Hindlimb muscle (tissue), 1 donor: ENCODE results near the gene PRUNE2. TPM values are rescaled to one million over a fixed set of nuclear protein-coding genes. Genes with fewer than 3 reads are reported as not detected.
"Not testable (repeated sequence)": the region's sequence is repeated elsewhere in the genome, so short reads cannot be mapped to it uniquely, and the experiment has no call there.

Experiments used
- DNase-seq: peaks from one replicate; pipeline ENCODE4 v3.0.0-alpha.2; 2013
- polyA plus RNA-seq: library from polyadenylated mRNA; unstranded; fragments of 120-200 nt; gene quantifications from one replicate; pipeline ENCODE4 v1.2.1, GENCODE V29; 2013; ENCODE audit not compliant: insufficient read length

The PRUNE2 gene
- polyA plus RNA-seq, 1 donor: 10.6 TPM

DNA sequence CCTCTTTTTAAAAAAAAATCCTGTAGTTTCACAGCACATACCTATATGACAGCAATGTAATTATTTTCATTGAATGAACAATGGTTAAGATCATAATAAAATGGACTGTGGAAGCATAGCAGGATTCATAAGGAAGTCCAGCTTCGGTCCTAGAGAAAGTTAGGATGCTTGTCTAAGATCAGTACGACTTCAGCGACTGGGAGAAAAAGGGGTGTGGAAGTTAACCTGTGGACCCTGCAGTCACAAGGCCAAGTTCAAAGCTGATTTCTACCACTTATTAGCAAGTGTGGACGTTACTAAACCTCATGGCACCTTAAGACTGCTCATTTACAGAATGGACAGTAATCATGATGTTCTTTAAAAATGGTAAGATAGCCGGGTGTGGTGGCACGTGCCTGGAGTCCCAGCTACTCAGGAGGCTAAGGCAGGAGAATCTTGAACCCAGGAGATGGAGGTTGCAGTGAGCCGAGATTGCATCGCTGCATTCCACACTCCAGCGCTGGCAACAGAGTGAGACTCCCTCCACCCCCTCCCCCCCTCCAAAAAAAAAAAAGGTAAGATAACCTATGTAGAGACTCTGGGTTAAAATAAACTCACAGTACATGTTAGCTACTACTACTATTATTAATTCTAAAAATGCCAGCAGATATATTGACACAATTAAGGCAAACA, 213.3 kb downstream of the PRUNE2 start:
- no peak for DNase-seq

DNA sequence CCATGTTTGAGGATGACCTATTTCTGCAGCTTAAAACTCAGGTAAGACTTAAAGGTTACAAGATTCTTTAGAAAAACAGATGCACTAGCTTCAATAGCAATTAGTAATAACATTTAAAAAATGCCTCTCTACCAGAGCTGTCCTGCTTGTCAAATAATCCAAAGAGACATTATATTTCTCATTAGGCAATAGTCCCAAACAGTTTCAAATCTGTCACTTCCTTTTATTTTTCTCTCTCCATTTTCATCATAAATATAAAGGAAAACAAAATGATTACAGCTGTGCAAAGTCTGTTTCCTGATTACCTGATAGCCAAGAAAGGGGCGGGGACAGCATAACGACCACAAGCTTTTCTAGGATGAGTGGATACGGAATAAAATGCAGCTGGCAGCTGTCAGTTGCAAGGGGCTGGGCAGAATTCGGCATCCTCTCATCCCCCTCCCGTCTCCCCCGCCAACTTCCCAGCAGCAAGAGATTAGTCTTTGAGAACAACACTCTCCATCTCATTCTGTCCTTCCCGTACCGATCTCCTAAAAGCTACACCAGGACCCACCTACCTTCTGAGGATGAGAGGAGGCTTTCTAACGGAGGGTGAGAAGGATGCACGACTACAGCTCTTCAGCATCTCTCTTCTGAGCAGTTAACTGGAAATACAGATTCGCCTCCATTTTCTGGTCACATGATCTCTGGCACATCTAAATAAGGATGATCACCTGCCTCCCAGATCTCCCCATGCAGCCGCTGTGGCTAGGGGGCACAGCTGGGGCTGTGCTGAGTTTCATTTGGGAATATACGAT, 214.2 kb downstream of the PRUNE2 start:
- no peak for DNase-seq

DNA sequence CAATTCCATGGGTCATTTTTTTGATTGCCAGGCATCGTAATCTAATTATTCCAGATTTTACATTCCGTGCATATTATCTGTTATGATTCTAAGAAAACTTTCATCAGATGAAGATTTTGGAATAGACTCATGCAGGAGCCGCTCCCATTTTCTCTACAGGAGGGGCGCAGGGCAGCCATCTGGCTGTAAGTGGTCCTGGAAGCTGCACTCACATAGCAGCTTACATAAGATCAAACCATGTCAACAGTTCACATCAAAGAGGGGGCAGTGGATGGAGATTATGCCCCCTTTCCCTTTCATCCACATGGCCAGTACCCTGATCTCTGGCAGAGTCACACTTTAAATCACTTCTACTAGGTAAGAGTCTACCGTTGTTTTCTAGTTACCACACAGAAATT, 214.9 kb downstream of the PRUNE2 start:
- no peak for DNase-seq

DNA sequence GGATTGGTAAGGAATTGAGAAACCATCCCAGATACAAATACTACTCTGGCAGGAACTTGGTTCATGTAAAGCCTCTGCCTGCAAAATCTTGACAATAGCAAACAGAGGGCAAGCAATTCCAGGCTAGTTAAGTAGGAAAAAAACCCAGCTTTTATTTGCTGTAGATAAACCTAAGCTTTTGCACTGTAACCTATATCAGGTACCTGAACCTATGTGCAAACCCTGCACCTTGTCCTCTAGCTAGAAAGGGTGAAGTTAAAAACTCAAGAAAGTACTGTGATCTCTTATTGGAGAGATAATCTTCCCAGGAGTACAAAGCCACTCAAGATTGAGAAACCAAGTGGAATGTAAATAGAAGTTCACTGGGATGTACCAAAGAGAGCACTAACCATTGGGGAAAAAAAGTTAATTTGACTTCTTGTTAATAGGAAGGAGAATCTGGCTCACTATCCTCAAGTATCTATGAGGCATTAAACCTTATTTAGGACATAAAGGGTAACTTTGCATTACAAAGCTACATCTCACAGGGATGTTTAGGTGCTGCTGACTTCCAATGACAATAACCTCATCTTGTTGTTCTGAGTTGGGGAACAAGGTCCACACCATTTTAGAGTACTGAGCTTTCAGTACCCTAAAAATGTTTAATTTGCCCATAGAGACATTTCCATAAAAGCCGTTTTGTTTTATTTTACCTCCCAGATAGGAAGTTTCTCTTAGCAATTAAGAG, 215.5 kb downstream of the PRUNE2 start:
- no peak for DNase-seq

DNA sequence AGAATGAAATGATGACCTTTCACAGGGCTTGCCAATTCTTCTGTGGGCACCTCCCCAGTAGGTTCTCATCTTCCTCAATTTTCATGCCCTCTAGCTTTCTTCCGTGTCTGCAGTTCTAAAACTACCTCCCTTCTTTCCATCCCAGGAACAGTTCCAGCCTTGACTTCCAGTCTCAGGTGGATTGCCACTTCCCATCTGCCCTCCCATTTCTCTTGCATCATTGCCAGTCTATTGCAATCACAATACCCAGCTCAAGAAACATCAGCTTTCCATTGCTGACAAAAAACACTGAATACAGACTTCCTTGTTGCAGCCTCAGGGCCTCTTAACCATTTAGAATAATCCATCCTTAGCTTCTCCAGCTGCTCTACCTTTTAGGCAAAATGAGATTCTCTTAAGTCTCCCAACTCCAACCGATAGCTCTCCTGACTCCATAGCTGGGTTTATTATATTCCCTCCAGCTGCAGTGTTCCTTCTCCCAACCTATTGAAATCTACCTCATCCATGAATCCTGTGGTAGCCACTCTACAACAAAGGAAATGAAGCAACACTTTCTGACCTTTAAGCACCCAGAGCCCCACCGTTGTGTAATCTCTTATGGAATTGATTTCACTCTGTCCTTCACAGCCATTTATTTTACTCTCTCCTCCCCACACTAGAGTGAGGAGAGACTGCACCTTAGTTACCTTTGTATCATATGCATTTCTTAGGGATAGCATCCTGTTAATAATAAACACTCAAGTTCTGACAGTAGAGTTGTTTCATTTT, 217.3 kb downstream of the PRUNE2 start:
- DNase-seq: no peak

DNA sequence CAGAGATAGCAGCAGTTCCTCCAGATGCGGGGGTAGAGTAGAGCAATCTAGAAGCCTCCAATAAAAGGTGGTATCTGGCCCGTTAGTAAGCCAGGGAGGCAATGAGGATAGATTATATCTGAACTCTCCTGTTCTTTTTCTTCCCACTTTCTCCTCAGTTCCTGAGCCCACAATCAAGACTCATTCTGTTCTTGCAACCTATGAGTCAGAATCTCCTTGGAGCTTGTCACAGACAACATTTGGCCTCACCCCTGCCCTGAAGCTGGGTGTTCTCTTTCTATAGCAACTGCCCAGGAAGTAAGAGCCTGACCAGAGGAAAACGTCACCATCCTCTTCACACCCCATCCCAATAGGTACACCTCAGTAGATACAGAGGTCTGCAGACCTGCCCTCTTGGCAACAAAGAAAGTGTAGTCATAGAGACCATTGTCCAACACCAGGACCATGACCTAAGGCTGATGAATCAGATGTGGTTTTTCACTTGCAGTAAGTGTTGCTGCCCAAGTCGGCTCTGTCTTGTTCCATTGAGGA, 218.0 kb downstream of the PRUNE2 start:
- DNase-seq: no peak

DNA sequence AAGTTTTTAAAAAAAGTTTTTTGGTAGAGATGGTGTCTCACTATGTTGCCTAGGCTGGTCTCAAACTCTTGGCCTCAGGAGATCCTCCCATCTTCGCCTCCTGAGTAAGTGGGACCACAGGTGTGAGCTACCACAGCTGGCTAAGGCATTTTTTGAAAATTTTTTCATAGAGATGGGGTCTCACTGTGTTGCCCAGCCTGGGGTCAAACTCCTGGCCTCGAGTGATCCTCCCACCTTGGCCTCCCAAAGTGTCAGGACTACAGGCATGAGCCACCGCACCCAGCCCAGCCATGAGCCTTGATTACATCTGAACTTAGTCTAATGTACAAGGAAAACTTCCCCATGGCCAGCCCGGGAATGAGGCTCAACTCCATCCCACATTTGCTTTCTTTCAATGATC, 219.2 kb downstream of the PRUNE2 start:
- DNase-seq: no peak

DNA sequence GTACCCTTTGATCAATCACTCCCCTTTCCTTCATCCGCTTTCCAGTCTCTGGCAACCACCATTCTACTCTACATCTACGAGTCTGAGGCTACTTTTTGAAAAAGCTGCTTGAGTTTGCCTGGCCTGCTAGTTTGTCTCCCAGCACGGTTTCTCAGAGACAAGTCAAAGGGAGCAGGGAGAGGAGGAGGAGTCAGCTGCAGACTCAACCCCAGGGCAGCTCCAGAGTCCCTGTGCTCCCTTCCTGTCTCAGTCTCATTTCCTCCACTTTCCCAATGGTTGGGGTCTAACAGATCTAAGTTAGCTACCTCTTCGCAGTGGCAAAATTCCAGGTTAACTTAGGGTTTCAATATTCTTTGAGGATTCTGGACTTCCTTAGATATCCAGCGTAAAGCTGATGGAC, 221.7 kb downstream of the PRUNE2 start:
- no peak for DNase-seq

DNA sequence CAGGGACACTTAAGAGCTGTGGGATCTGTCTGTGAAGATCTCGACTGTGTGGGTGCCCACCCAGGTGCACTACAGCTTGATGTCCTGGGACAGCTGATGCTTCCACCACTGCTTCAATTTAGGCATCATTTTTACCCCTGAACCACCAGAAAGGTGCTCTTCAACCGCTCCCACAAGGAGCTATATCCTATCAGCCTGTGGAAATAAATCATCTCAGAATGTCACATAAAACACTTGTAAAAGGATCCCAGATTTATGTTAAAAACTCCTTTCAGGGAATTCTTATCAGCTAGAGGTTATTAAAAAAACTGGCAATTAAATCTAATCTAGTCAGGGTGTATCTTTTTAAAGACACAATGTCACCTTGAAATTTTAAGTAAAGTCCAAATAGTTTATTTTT, 224.4 kb downstream of the PRUNE2 start:
- no peak for DNase-seq

DNA sequence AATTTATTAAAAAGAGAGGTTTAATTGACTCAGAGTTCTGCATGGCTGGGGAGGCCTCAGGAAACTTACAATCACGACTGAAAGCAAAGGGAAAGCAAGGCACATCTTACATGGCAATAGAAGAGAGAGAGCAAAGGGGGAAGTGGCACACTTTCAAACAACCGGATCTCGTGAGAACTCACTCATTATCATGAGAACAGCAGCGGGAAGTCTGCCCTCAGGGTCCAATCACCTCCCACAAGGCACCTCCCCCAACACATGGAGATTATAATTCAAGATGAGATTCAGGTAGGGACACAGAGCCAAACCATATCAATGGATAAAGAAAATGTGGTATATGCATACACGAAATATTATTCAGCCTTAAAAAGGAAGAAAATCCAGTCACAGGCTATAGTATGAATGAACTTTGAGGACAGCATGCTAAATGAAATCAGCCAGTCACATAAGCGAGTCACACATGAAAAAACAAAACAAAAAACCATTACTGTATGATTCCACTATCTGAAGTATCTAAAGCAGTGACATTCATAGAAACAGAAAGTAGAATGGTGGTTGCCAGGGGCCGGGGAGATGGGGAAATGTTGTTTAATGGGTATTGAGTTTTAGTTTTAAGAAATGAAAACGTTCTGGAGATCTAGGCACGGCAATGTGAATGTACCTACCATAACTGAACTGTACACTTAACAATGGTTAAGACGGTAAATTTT, 225.0 kb downstream of the PRUNE2 start:
- no peak for DNase-seq

DNA sequence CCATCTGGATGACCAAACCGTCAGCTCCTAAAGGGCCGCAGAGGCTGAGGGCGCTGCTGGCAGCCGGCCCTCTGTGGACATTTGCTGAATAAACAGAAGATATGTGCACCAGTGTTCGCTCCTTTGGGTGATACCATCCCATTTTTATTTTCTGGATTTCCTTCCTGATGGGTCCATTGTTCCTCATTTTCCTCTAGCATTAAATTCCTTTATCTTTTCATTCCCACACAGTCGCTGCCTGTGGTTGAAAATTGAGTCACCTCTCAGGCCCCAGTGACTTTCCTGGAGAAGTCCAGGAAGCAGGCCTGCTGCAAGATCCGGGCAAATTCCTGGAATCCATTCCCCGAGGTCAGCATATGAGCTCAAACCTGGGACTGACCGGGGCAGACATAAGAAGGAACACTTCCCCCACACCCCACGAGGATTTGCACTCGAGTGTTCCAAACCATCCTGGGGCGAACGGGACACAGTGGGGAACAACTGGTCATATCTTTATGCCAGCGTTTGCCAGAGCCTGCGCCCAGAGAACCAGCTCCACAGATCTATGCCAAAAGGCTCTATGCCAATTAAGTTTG, 228.3 kb downstream of the PRUNE2 start:
- no peak for DNase-seq

DNA sequence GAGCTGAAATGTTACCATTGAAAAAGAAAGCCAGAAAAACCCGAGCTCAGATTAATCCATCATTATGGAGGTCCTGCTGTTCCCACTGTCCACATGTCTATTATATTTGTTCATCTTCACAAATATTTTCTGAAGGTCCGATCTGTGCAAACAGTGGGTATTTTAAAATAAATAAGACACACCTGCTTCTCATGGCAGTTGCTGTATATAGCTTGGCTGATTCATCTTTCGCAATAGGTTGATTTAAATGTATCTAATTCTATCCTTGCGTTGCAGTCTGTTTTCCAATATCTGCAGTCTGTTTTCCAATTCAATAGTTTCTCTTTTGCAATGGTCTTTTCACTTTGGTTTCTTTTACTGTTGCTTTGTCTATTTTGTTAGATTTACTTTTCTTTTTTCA, 229.1 kb downstream of the PRUNE2 start:
- no peak for DNase-seq

DNA sequence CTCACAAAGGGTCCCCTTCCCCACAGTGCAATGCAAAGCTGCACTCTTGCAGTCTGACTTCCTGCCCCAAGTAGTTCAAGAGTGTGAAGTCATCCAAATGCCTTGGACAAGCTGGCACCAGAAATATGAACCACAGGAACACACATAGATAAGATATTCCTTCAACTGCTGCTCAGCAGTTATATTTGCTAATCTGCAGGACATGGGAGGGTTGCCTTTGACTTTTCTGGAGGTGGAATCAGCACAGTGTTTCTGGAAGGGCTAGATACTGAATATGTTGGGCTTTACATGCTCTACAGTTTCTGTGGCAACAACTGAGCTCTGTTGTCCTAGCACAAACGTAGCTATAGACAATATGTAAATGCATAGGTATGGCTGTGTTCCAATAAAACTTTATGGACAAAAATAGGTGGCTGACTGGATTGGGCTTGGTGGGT, 238.4 kb downstream of the PRUNE2 start:
- DNase-seq: no peak

DNA sequence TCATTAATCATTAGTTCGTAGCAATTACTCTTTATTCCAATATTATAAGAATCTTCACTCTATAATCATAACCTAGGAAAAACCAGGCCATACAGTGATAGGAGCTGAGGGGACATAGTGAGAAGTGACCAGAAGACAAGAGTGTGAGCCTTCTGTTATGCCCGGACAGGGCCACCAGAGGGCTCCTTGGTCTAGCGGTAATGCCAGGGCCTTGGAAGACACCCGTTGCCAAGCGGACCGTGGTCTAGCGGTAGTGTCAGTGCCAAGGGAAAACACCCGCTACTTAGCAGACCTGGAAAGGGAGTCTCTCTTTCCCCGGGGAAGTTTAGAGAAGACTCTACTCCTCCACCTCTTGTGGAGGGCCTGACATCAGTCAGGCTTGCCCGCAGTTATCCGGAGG, 239.9 kb downstream of the PRUNE2 start:
- DNase-seq: not testable (repeated sequence)

DNA sequence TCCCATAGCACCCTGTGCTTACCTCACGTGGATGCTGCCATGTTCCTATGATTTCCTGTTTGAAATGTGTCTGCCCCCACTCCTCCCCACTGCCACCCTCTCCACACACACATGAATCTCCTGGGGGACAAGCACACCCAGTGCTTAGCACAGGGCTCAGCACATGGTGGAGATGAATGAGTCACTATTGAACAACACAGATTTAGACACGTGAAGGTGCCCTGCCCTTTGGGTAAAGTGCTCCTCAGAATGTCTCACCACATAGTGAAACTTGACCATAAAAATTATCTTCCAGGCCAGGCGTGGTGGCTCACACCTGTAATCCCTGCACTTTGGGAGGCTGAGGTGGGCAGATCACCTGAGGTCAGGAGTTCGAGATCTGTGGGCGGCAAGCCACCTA, 240.5 kb downstream of the PRUNE2 start:
- no peak for DNase-seq

DNA sequence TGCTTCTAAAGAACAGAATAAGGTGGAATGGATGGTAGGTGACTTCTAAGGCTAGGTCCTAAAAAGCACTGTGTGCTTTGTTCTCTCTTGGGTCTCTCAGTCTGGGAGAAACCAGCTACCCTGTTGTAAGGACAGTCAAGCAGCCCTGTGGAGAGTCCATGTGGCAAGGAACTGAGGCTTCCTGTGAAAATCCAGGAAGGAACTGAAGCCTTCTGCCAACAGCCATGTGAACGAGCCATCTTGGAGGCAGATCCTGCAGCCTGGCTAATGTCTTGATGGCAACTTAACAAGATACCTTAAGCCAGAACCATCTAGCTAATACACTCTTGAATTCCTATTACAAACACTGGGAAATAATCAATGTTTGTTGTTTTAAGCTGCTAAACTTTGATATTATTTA, 241.8 kb downstream of the PRUNE2 start:
- no peak for DNase-seq

DNA sequence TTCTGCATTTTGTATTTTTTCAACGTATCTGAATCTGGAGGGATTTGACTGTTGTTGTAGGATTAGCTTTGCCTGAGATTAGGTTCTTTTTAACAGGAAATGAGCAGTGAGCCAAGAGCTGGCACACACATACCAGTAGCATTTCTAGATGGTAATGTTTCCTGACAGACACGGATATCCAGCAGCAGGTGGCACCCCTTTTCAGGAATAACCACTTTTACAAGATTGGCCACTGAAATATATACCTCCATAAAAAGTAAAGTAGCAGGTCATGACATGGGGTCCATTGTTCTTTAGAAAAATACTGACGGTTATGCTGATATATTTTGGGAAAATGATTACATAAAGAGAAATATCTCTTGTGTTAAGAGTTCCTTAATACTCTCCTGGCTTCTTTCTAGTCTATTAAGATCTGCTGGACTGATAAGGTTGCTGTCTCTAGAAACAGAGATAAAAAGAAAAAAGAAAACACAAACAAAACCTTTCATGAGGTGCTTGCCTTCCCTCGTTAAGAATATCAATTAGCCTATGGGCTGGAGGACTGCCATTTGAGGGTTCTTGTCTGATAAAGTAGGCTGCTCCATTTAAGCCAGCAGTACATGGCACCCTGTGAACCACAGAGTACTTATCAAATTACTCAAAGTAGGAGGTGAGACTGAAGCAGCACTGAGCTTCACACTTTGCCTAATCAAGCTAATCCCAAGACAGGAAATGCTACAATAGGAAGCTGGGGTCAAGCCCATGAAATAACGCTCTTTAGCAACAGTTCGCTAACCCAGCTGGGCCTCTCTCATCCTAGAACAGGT, 243.2 kb downstream of the PRUNE2 start:
- no peak for DNase-seq

DNA sequence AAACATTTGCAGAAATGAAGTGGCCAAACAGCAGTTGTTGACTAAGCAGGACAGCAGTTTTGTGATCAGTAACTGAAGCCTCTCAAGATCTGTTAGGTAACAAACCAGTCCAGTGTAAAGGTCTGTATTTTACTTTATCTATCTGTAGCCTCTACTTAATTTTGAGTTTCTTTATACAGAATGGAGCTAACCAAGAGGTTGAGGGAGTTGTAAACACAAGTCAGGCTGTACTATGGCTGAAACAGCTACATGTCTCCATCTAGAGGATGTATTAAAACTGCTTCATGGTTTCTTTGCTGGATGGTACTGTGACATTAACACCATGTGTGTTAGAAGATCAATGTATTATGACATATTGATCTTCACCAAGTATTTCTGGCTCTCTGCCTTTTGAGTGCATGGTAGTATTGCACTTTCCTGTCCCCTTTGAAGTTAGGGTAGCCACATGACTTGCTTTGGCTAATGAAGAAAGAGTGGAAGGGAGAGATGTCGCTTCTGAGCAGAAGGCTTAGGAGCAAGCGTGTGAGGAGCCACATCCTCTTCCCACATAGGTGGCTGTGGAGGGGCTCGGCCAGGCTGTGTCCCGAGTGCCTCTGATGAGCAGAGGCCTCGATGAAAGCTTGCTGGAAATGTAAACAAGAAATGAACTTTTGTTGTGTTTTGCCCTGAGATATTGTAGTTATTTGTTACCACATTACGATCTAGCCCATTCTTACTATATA, 247.2 kb downstream of the PRUNE2 start:
- DNase-seq: peak; percentile 28

DNA sequence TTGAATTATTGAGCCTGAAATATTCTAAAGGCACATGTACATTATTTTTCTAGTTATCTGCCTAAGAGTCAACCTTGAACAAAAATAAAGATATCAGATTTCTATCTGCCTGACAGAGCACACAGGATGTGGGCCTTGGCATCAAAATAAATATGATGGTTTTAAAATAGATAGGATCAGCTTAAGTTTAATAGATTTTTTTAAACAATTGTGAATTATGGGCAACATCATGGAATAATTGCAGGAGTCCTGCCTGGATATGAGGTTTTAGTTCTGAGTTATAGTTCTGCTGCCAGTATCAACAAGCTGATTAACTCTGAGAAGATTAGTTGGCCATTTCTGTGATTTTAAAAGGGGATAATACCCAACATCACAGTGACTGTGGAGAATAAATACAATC, 248.6 kb downstream of the PRUNE2 start:
- no peak for DNase-seq

DNA sequence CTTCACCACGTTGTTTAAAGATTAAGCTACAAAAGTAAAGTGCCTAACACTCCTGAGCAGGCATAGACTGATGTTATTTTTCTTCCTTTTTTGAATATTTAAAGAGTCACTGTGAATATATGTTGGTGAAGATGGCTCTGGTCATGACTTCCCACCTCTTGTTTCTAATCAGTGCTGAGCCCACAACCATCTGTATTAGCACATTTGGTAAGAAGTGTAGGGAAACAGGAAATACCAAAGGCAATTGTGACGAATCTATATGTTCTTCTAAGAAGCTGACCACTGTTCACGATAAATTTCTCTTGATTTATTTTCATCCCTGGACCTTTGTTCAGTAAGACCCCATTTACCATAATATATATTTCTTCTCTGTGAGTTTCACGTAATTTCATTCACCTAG, 249.9 kb downstream of the PRUNE2 start:
- no peak for DNase-seq
